K562 (cell line): ENCODE data around the gene LY6G6D. TPM values are rescaled to one million over a fixed set of nuclear protein-coding genes. Genes with fewer than 3 reads are reported as not detected.

Experiments used
- CBFA2T2 ChIP-seq: fragments of 450-650 bp; conservative IDR thresholded peaks from 2 replicates; pipeline ENCODE4 v1.6.1; 2017; ENCODE audit warnings: mild to moderate bottlenecking
- CBFA2T3 ChIP-seq: fragments of 450-650 bp; IDR thresholded peaks from 2 replicates; pipeline ENCODE4 v1.6.1; 2017
- CBX3 ChIP-seq, 2 experiments: IDR thresholded peaks; 1 replicate in 1 of 2; 2 replicates in 1 of 2; pipeline ENCODE4 v1.6.1; 2012; ENCODE audit warnings: inconsistent platforms in 2 of 2, low read length in 2 of 2, borderline replicate concordance in 1 of 2, control low read depth in 1 of 2
- FOXJ3 ChIP-seq: sonication (generic); formaldehyde crosslinking; IDR thresholded peaks from 2 replicates; pipeline ENCODE4 v1.4.0; 2020; ENCODE audit warnings: mild to moderate bottlenecking, missing genetic modification reagents
- HDAC3 ChIP-seq: fragments of 450-650 bp; IDR thresholded peaks from 2 replicates; pipeline ENCODE4 v1.6.1; 2018; ENCODE audit warnings: borderline replicate concordance, mild to moderate bottlenecking, moderate library complexity; ENCODE audit not compliant: partially characterized antibody
- IFI16 ChIP-seq: fragments of 250-450 bp; sonication (Bioruptor Pico); IDR thresholded peaks from 2 replicates; pipeline ENCODE4 v2.1.2; 2022; ENCODE audit warnings: mild to moderate bottlenecking, inconsistent platforms
- MCM3 ChIP-seq: fragments of 450-650 bp; IDR thresholded peaks from 2 replicates; pipeline ENCODE4 v1.6.1; 2016
- NRF1 ChIP-seq, 2 experiments: fragments of 450-650 bp; IDR thresholded peaks in 1 of 2; conservative IDR thresholded peaks in 1 of 2; 2 replicates each; pipeline ENCODE4 v1.6.1; 2014; ENCODE audit warnings: mild to moderate bottlenecking in 2 of 2
- POLR3G ChIP-seq: IDR thresholded peaks from 2 replicates; pipeline ENCODE4 v1.6.1; 2011; ENCODE audit not compliant: insufficient read length, insufficient replicate concordance; ENCODE audit errors: extremely low read depth
- POU5F1 ChIP-seq: fragments of 150-350 bp; IDR thresholded peaks from 2 replicates; pipeline ENCODE4 v1.6.1; 2014; ENCODE audit warnings: borderline replicate concordance, low read length, low read depth, mild to moderate bottlenecking; ENCODE audit not compliant: partially characterized antibody
- SMARCE1 ChIP-seq: fragments of 450-650 bp; IDR thresholded peaks from 2 replicates; pipeline ENCODE4 v1.7.1; 2016; ENCODE audit warnings: mild to moderate bottlenecking
- SREBF1 ChIP-seq: fragments of 150-350 bp; IDR thresholded peaks from 2 replicates; pipeline ENCODE4 v1.6.1; 2014; ENCODE audit warnings: antibody characterized with exemption, low read depth, low read length, borderline replicate concordance
- TAF15 ChIP-seq: fragments of 200-400 bp; formaldehyde crosslinking; IDR thresholded peaks from 2 replicates; pipeline ENCODE4 v1.6.1; 2017; ENCODE audit warnings: mild to moderate bottlenecking, low read depth, low read length, moderate library complexity
- U2AF2 ChIP-seq: fragments of 200-400 bp; formaldehyde crosslinking; optimal IDR thresholded peaks from 2 replicates; pipeline ENCODE3; 2017; ENCODE audit warnings: low read depth, mild to moderate bottlenecking, low read length
- ZNF79 ChIP-seq: fragments of 250-450 bp; sonication (Bioruptor Pico); IDR thresholded peaks from 2 replicates; pipeline ENCODE4 v1.4.0; 2020; ENCODE audit warnings: low read depth, mild to moderate bottlenecking, moderate library complexity
- polyA plus RNA-seq, 8 experiments: library from polyadenylated mRNA; depleted of rRNA in 4 of 8; stranded (reverse) in 5 of 8; unstranded in 3 of 8; fragments of >200 nt; fragmentation: Nextera tagmentation in 2 of 8; fragmentation: Illumina TruSeq in 1 of 8; extraction: Ambion mirVana in 2 of 8; extraction: Trizol in 1 of 8; gene quantifications; 2 replicates each; pipeline versions ENCODE4 v1.2.1 to v1.2.3, GENCODE V29; 2011 to 2014; ENCODE audit warnings: inconsistent platforms in 1 of 8, missing spikeins in 1 of 8
- total RNA-seq, 7 experiments: library from RNA; depleted of rRNA in 6 of 7; stranded (reverse); fragments of >200 nt in 6 of 7; fragmentation: Illumina TruSeq in 2 of 7; extraction: Trizol in 2 of 7; gene quantifications; 2 replicates each; pipeline versions ENCODE4 v1.2.1 to v1.2.3, GENCODE V29; 2011 to 2021; ENCODE audit warnings: low replicate concordance in 1 of 7
- TF ChIP-seq, protein P1 (sequence below), 2 experiments: fragments of 200-800 bp in 1 of 2; sonication (Bioruptor generic) in 1 of 2; sonication (generic) in 1 of 2; formaldehyde crosslinking in 1 of 2; IDR thresholded peaks in 1 of 2; conservative IDR thresholded peaks in 1 of 2; 2 replicates each; pipeline versions ENCODE4 v1.5.0 to v1.6.1; 2016 to 2020; ENCODE audit warnings: missing compliant biosample characterization in 1 of 2, missing genetic modification characterization in 1 of 2, missing genetic modification reagents in 1 of 2
- TF ChIP-seq, protein P2 (sequence below): fragments of 250-450 bp; sonication (Bioruptor Pico); IDR thresholded peaks from 2 replicates; pipeline ENCODE4 v1.8.0; 2022; ENCODE audit warnings: inconsistent platforms, mild to moderate bottlenecking, moderate library complexity, borderline replicate concordance
- TF ChIP-seq, protein P3 (sequence below): fragments of 450-650 bp; IDR thresholded peaks from 2 replicates; pipeline ENCODE4 v1.6.1; 2018; ENCODE audit warnings: mild to moderate bottlenecking, low read depth; ENCODE audit not compliant: partially characterized antibody
- TF ChIP-seq, protein P4 (sequence below): fragments of 450-650 bp; IDR thresholded peaks from 2 replicates; pipeline ENCODE4 v1.6.1; 2014; ENCODE audit warnings: low read depth, mild to moderate bottlenecking, moderate library complexity, borderline replicate concordance
- TF ChIP-seq, protein P5 (sequence below): sonication (generic); formaldehyde crosslinking; IDR thresholded peaks from 2 replicates; pipeline ENCODE4 v1.8.0; 2022; ENCODE audit warnings: mild to moderate bottlenecking, missing genetic modification reagents

Gene LY6G6D
- total and polyA plus RNA-seq, 9 of the 15 experiments (the other 6 are each of a cell fraction or from before 2014, with no cell fraction given) = 0.30 to 0.38 TPM; not detected in 7

DNA sequence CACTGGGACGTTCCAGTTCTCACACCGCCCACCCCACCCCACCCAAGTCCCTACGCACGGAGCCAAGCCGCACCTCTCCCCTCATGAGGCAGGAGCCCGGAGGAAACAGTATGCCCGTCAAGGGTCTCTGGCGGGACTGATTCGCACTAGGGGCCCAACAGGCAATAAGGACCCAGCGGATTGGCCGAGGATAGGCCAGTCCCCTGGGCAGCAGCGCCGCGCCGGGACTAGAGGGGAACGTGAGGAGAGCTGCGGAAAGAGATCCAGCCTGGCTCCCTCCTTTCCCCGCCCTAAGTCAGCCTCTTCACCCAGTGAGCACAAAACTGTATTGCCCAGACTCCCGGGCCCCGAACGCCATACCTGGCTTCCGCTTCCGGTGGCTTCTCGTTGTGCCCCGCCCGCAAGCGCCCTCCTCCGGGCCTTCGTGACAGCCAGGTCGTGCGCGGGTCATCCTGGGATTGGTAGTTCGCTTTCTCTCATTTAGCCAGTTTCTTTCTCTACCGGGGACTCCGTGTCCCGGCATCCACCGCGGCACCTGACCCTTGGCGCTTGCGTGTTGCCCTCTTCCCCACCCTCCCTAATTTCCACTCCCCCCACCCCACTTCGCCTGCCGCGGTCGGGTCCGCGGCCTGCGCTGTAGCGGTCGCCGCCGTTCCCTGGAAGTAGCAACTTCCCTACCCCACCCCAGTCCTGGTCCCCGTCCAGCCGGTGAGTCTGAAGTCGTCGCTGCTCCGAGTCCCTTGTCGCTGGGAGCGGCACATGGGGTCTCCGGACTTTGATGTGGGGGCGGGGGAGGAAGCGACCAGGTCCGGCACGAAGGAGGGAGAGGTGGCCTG is 49.4 kb upstream of the LY6G6D start, which contains the start of gene CSNK2B (continued):
- TF ChIP-seq TAF15 (peak; percentile 85; the same call in 1 of the 2 replicates), HDAC3 (no peak), SMARCE1 (no peak; the same call in 1 of the 2 replicates), POU5F1 (peak; percentile 78), SREBF1 (peak; percentile 78; the same call in 1 of the 2 replicates), CBFA2T2 (no peak), POLR3G (no peak), FOXJ3 (no peak), U2AF2 (no peak), CBX3 (IDR thresholded peaks at IDR 0.05; ENCODE audit: borderline replicate concordance in 1 of 2, low read length in 2 of 2) (no peak; a peak in 2 of 3 replicates), MCM3 (no peak), IFI16 (peak; percentile 63; the same call in 1 of the 2 replicates), CBFA2T3 (no peak), NRF1 (conservative IDR thresholded peaks at IDR 0.05 in 1 of 2, IDR thresholded peaks at IDR 0.05 in 1 of 2) (peak; percentile 92 to 93), ZNF79 (CRISPR knock-in tag) (no peak)
- TF ChIP-seq, protein P1, sequence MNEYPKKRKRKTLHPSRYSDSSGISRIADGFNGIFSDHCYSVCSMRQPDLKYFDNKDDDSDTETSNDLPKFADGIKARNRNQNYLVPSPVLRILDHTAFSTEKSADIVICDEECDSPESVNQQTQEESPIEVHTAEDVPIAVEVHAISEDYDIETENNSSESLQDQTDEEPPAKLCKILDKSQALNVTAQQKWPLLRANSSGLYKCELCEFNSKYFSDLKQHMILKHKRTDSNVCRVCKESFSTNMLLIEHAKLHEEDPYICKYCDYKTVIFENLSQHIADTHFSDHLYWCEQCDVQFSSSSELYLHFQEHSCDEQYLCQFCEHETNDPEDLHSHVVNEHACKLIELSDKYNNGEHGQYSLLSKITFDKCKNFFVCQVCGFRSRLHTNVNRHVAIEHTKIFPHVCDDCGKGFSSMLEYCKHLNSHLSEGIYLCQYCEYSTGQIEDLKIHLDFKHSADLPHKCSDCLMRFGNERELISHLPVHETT (CRISPR knock-in tag; conservative IDR thresholded peaks at IDR 0.05 in 1 of 2, IDR thresholded peaks at IDR 0.05 in 1 of 2) = no peak
- TF ChIP-seq, protein P2, sequence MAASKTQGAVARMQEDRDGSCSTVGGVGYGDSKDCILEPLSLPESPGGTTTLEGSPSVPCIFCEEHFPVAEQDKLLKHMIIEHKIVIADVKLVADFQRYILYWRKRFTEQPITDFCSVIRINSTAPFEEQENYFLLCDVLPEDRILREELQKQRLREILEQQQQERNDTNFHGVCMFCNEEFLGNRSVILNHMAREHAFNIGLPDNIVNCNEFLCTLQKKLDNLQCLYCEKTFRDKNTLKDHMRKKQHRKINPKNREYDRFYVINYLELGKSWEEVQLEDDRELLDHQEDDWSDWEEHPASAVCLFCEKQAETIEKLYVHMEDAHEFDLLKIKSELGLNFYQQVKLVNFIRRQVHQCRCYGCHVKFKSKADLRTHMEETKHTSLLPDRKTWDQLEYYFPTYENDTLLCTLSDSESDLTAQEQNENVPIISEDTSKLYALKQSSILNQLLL (CRISPR knock-in tag) = no peak
- TF ChIP-seq, protein P3, sequence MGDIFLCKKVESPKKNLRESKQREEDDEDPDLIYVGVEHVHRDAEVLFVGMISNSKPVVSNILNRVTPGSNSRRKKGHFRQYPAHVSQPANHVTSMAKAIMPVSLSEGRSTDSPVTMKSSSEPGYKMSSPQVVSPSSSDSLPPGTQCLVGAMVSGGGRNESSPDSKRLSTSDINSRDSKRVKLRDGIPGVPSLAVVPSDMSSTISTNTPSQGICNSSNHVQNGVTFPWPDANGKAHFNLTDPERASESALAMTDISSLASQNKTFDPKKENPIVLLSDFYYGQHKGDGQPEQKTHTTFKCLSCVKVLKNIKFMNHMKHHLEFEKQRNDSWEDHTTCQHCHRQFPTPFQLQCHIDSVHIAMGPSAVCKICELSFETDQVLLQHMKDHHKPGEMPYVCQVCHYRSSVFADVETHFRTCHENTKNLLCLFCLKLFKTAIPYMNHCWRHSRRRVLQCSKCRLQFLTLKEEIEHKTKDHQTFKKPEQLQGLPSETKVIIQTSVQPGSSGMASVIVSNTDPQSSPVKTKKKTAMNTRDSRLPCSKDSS = no peak
- TF ChIP-seq, protein P4, sequence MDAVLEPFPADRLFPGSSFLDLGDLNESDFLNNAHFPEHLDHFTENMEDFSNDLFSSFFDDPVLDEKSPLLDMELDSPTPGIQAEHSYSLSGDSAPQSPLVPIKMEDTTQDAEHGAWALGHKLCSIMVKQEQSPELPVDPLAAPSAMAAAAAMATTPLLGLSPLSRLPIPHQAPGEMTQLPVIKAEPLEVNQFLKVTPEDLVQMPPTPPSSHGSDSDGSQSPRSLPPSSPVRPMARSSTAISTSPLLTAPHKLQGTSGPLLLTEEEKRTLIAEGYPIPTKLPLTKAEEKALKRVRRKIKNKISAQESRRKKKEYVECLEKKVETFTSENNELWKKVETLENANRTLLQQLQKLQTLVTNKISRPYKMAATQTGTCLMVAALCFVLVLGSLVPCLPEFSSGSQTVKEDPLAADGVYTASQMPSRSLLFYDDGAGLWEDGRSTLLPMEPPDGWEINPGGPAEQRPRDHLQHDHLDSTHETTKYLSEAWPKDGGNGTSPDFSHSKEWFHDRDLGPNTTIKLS = peak; percentile 77
- TF ChIP-seq, protein P5, sequence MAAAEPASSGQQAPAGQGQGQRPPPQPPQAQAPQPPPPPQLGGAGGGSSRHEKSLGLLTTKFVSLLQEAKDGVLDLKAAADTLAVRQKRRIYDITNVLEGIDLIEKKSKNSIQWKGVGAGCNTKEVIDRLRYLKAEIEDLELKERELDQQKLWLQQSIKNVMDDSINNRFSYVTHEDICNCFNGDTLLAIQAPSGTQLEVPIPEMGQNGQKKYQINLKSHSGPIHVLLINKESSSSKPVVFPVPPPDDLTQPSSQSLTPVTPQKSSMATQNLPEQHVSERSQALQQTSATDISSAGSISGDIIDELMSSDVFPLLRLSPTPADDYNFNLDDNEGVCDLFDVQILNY (CRISPR knock-in tag) = no peak; the same call in none of the 2 replicates
